HCT116 (cell line): ENCODE measurements around the gene KCNK4. TPM values are rescaled to one million over a fixed set of nuclear protein-coding genes. Genes with fewer than 3 reads are reported as not detected.

ENCODE experiments used
- ATAC-seq: fragments of 200-7000 bp; cut with Tn5 transposase; 2 replicates; pipeline ENCODE4 v1.9.1; 2020; ENCODE audit warnings: mild to moderate bottlenecking, moderate library complexity
- BruUV-seq: library from RNA; stranded (reverse); fragments of 400-500 nt; replicated peaks from 2 replicates; lab custom pipeline; 2021; lab: Mats Ljungman, UMichigan
- CTCF ChIA-PET: fragments of 300-600 bp; sonication (Branson Sonifier 250); formaldehyde crosslinking; loops from one replicate; lab custom pipeline; 2021; ENCODE audit warnings: antibody characterized with exemption; lab: Charles Lee
- POLR2A ChIA-PET: fragments of 300-600, 350-600 bp; sonication (Branson Sonifier 250); formaldehyde crosslinking; loops from one replicate; lab custom pipeline; 2021; ENCODE audit warnings: antibody characterized with exemption; lab: Charles Lee
- RAD21 ChIA-PET, 2 experiments: fragments of 300-600 bp; sonication (Branson Sonifier 250); formaldehyde crosslinking; loops; one replicate each; lab custom pipeline; 2023; ENCODE audit warnings: low total read pairs in 2 of 2; ENCODE audit not compliant: uncharacterized antibody in 2 of 2, unreplicated experiment in 2 of 2, low non-redundant PET in 1 of 2; lab: Charles Lee
- DNase-seq: peaks from one replicate; pipeline ENCODE4 v3.0.0-alpha.2; 2010; ENCODE audit warnings: low read depth, low spot score
- H2AFZ ChIP-seq: fragments of 200-600 bp; shearing (Covaris generic), sonication (generic); 2 replicates; pipeline ENCODE4 v1.6.1; 2017; ENCODE audit warnings: low read depth, mixed run types, mixed read lengths, antibody characterized with exemption, low read length; ENCODE audit not compliant: poor library complexity, severe bottlenecking
- H3K27ac ChIP-seq: 2 replicates; pipeline ENCODE4 v1.5.1; 2012; ENCODE audit warnings: low read depth, low read length
- H3K27me3 ChIP-seq: fragments of 200-600 bp; sonication (generic); 2 replicates; pipeline ENCODE4 v1.6.1; 2016; ENCODE audit warnings: mixed run types, low read length, mixed read lengths; ENCODE audit not compliant: insufficient read depth
- H3K36me3 ChIP-seq, 2 experiments: fragments of 200-500 bp in 1 of 2; fragments of 200-600 bp in 1 of 2; sonication (Bioruptor generic) in 1 of 2; sonication (generic) in 1 of 2; 2 replicates each; pipeline versions ENCODE4 v1.5.1 to v1.6.1; 2014 to 2016; ENCODE audit warnings: low read length in 2 of 2, inconsistent platforms in 1 of 2, mixed read lengths in 1 of 2, mixed run types in 1 of 2; ENCODE audit not compliant: insufficient read depth in 2 of 2, control insufficient read depth in 1 of 2
- H3K4me1 ChIP-seq, 2 experiments: fragments of 200-600 bp in 1 of 2; sonication (generic) in 1 of 2; 2 replicates each; pipeline versions ENCODE4 v1.5.1 to v1.6.1; 2012 to 2017; ENCODE audit warnings: low read length in 2 of 2, inconsistent platforms in 1 of 2, mild to moderate bottlenecking in 1 of 2, mixed read lengths in 1 of 2, mixed run types in 1 of 2, moderate library complexity in 1 of 2; ENCODE audit not compliant: insufficient read depth in 2 of 2, control insufficient read depth in 1 of 2
- H3K4me2 ChIP-seq: fragments of 200-600 bp; sonication (generic); 2 replicates; pipeline ENCODE4 v1.6.1; 2017; ENCODE audit warnings: mixed run types, low read length, mixed read lengths
- H3K4me3 ChIP-seq, 2 experiments: fragments of 200-600 bp in 1 of 2; sonication (generic) in 1 of 2; replicated peaks in 1 of 2; 2 replicates each; pipeline ENCODE4 v1.5.1; 2011 to 2016; ENCODE audit warnings: low read length in 2 of 2, control low read depth in 1 of 2, low read depth in 1 of 2, mild to moderate bottlenecking in 1 of 2, mixed read lengths in 1 of 2, mixed run types in 1 of 2
- H3K79me2 ChIP-seq: fragments of 200-600 bp; sonication (generic); 2 replicates; pipeline ENCODE4 v1.6.1; 2017; ENCODE audit warnings: mild to moderate bottlenecking, mixed run types, low read length, moderate library complexity, mixed read lengths; ENCODE audit not compliant: insufficient read depth
- H3K9ac ChIP-seq: fragments of 200-600 bp; sonication (generic); 2 replicates; pipeline ENCODE4 v1.6.1; 2016; ENCODE audit warnings: low read length, mixed read lengths
- H3K9me2 ChIP-seq: fragments of 200-600 bp; sonication (generic), shearing (Covaris generic); 2 replicates; pipeline ENCODE4 v1.6.1; 2017; ENCODE audit warnings: mixed run types, mild to moderate bottlenecking, moderate library complexity; ENCODE audit not compliant: insufficient read depth
- H3K9me3 ChIP-seq, 2 experiments: fragments of 200-500 bp in 1 of 2; fragments of 200-600 bp in 1 of 2; sonication (Bioruptor generic) in 1 of 2; sonication (generic) in 1 of 2; 2 replicates each; pipeline ENCODE4 v1.6.1; 2014 to 2017; ENCODE audit warnings: low read length in 2 of 2, mixed read lengths in 2 of 2, inconsistent platforms in 1 of 2, low read depth in 1 of 2, mild to moderate bottlenecking in 1 of 2, mixed run types in 1 of 2, moderate library complexity in 1 of 2; ENCODE audit not compliant: control insufficient read depth in 1 of 2, insufficient read depth in 1 of 2
- H4K20me1 ChIP-seq: fragments of 200-600 bp; sonication (generic), shearing (Covaris generic); 2 replicates; pipeline ENCODE4 v1.6.1; 2017; ENCODE audit warnings: mixed run types, mild to moderate bottlenecking, moderate library complexity; ENCODE audit not compliant: insufficient read depth
- EZH2 ChIP-seq: fragments of 200-600 bp; sonication (generic); IDR thresholded peaks from 2 replicates; pipeline ENCODE4 v1.6.1; 2017; ENCODE audit warnings: antibody characterized with exemption, mixed run types
- EZH2phosphoT487 ChIP-seq: fragments of 200-600 bp; IDR thresholded peaks from 2 replicates; pipeline ENCODE4 v1.6.1; 2018; ENCODE audit warnings: antibody characterized with exemption, borderline replicate concordance
- POLR2AphosphoS5 ChIP-seq: IDR thresholded peaks from 2 replicates; pipeline ENCODE4 v1.6.1; 2011; ENCODE audit warnings: mild to moderate bottlenecking, low read depth, low read length, moderate library complexity
- SP1 ChIP-seq: IDR thresholded peaks from 2 replicates; pipeline ENCODE4 v1.6.1; 2012; ENCODE audit warnings: low read depth
- intact Hi-C: fragments of 100-400 bp; cut with micrococcal nuclease; formaldehyde crosslinking; loops from 2 replicates; pipeline ENCODE4 v1.10.0; 2022
- total RNA-seq: library from RNA; stranded (reverse); gene quantifications from one replicate; pipeline ENCODE4 v1.2.1, GENCODE V29; 2021; ENCODE audit not compliant: unreplicated experiment

KCNK4 gene
- total RNA-seq, 1 experiment from 2014 or later, result not detected

DNA sequence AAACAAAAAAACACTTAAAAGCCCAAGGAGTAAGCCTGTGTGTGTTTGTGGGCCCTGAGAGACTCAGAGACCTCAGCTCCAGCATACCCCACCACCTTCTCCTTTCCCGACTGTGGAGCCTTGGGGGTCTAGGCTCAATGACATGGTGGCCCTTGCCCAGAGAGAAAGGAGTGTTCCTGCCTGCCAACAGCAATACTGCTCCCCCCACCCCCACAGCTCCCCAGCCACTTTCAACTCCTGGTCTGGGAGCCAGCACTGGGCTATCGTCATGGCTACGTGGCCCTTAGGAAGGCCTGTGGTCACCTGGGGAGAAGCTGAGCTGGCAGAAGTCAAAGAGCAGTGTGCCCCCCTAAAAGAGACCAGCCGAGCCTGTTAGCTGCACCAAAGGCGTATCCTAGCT is 47.0 kb upstream of the KCNK4 start:
- POLR2A ChIA-PET, result interaction anchor here (2.0 to 4.6 kb wide), 2 partner anchors 8 to 26 kb away, joined by 8 to 29 read pairs; no protein-coding TSS in a partner anchor
- Histone ChIP-seq H3K9ac (0 out of 2 replicates have a peak overlapping the region, but pooled peaks have one; percentile 99), H3K4me2 (peak overlapping the region; percentile 84)

DNA sequence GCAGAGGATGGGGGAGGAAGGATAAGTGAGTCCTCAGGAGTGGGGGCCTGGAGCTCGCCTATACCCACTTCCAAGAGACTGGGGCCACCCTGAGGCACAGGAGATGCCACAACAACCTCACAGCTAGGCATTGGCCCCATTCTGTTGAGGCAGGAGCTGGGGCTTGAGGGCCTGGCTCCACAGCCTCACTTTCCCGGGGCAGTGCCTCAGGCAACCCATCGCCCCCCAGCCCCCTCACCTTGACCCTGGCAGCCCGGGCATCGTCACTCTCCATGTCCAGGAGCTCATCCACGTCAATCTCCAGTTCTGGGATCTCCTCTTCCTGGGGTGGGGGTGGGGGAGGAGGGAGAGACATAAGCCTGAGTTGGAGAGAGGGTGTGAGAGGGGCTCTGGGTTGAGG is 46.1 kb upstream of the KCNK4 start:
- H3K36me3 ChIP-seq, result peaks cover 0 to 12% of the 10 kb centered on the region in 2 experiments; a peak in 1 of 4 replicates
- ATAC-seq, result no peak
- no peaks in the 10 kb centered on the region for H3K9me2 ChIP-seq
- peak overlapping the region; percentile 94 for H3K27ac ChIP-seq
- CTCF ChIA-PET, result interaction anchor here (0.6 to 3.1 kb wide), 4 partner anchors 24 to 111 kb away, joined by 3 to 15 read pairs (median 8); no protein-coding TSS in a partner anchor
- peak overlapping the region; percentile 100 for H3K9ac ChIP-seq
- no peak for TF ChIP-seq EZH2
- TF ChIP-seq POLR2AphosphoS5, result peak; percentile 39; the same call in 1 of the 2 replicates
- no peak for TF ChIP-seq SP1
- no peaks in the 10 kb centered on the region for H4K20me1 ChIP-seq
- POLR2A ChIA-PET, result interaction anchor here (0.6 to 4.6 kb wide), 8 partner anchors 19 to 1355 kb away, joined by 3 to 29 read pairs (median 4); partner anchors contain the start of genes NUDT22, STIP1 and TRPT1
- peak overlapping the region; percentile 84 for H3K4me2 ChIP-seq
- no peaks in the 10 kb centered on the region for H3K27me3 ChIP-seq
- peaks cover 48% of the 10 kb centered on the region for H3K79me2 ChIP-seq
- H3K9me3 ChIP-seq, result no peaks in the 10 kb centered on the region
- H3K4me1 ChIP-seq, result peaks cover 35 to 71% of the 10 kb centered on the region in 2 experiments
- no peak overlapping the region for H2AFZ ChIP-seq
- intact Hi-C loops, result no loop called here
- DNase-seq, result no peak
- no TSS peak for BruUV-seq
- RAD21 ChIA-PET, result no interaction called here
- peak overlapping the region; percentile 99 to 100 for H3K4me3 ChIP-seq

More for the DNA sequence above, 47.0 kb upstream of the KCNK4 start:
- Histone ChIP-seq H3K27ac (peak overlapping the region; percentile 88), H3K9me2 (no peaks in the 10 kb centered on the region), H4K20me1 (no peaks in the 10 kb centered on the region), H3K79me2 (peaks cover 48% of the 10 kb centered on the region), H2AFZ (no peak overlapping the region), H3K9me3 (no peaks in the 10 kb centered on the region), H3K4me1 (peaks cover 38 to 76% of the 10 kb centered on the region in 2 experiments), H3K4me3 (no peak overlapping the region), H3K36me3 (peaks cover 0 to 12% of the 10 kb centered on the region in 2 experiments; a peak in 1 of 4 replicates), H3K27me3 (no peaks in the 10 kb centered on the region)
- DNase-seq (no peak), ATAC-seq (no peak)
- CTCF ChIA-PET, result interaction anchor here (1.2 kb wide), 1 partner anchor 111 kb away, joined by 3 read pairs; no protein-coding TSS in a partner anchor
- RAD21 ChIA-PET, result no interaction called here
- intact Hi-C loops, result no loop called here
- BruUV-seq, result no TSS peak
- no peak for TF ChIP-seq EZH2phosphoT487
